ENCODE results near the gene IL36RN.

Gene IL36RN

DNA sequence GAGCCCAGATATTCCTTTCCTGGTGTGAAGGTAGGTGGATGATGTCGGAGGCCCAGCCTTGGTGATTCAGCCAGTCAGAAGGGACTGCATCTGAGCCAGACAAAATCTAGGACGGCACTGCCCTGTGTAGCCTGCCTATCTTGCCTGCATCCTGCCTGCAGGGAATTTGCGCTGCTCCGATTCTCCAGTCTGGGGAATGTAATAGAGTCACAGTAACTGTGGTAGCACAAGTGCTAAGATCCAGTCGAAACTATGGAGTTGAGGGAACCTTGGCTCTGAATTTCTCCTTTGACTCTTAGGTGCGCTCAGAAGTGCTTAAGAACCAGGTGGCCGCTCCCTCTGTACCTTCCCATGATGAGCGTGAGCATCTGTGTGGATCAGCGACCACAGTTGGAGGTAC, 22.2 kb upstream of the IL36RN start:
- TF ChIP-seq POLR2AphosphoS5 (IDR thresholded peaks at IDR 0.05; ENCODE audit: borderline replicate concordance, low read depth, low read length), result no peak
- no peak for TF ChIP-seq FOXP2 (optimal IDR thresholded peaks at IDR 0.05; ENCODE audit: control extremely low read depth, extremely low read length, insufficient read depth)
- TF ChIP-seq EZH2 (IDR thresholded peaks at IDR 0.05), result no peak
- DNase-seq (ENCODE audit: low read depth, low spot score), result no peak
- Histone ChIP-seq H3K9ac (ENCODE audit: insufficient read length) (no peak overlapping the region), H3K4me3 (no peak overlapping the region), H3K27ac (no peak overlapping the region), H3K9me3 (ENCODE audit: low read depth, low read length) (no peaks in the 10 kb centered on the region), H3K36me3 (ENCODE audit: insufficient read depth, low read length) (no peaks in the 10 kb centered on the region)

DNA sequence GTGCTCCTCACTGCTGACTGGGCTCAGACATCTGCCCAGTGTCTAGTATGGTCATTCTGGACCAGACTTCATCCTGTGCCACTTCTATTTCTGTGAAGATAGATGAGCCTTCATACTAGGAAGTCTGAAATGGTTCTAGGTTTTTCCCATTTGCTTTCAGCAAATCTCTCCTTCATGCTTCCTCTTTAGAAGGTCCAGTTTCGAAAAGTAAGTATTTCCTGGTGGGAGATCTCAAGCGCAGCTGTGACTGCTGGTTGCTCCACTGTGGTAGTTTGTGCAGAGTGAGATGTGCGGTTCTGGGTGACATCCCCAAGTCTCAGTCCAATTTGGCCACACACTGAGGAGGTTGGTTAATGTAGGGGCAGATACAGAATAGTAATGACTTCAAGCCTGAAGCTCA, 20.7 kb upstream of the IL36RN start:
- H3K9ac ChIP-seq (ENCODE audit: insufficient read length), result no peak overlapping the region
- TF ChIP-seq EZH2 (IDR thresholded peaks at IDR 0.05) (no peak), FOXP2 (optimal IDR thresholded peaks at IDR 0.05; ENCODE audit: control extremely low read depth, extremely low read length, insufficient read depth) (no peak)
- no peak for DNase-seq (ENCODE audit: low read depth, low spot score)

DNA sequence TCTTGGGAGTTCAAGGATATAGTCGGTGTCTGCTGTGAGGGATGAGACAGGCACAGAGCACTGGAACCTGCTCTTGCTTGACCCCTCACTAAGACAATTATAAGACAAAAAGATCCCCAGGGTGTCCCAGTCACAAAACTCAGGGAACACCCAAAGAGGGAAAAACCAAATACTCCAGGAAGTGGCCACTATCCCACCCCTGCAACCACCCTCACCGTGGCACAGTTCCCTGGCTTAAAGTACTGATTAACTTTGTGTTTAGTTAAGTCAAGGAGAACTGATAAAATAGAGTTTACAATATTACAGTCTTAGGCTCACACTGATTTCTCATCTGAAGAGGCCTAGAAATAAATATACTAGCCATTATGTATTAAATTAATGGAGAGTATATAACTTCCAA, 19.8 kb upstream of the IL36RN start:
- H3K4me3 ChIP-seq, result no peak overlapping the region
- H3K9me3 ChIP-seq (ENCODE audit: low read depth, low read length), result no peaks in the 10 kb centered on the region
- H3K9ac ChIP-seq (ENCODE audit: insufficient read length), result no peak overlapping the region
- DNase-seq (ENCODE audit: low read depth, low spot score), result no peak
- H3K27ac ChIP-seq, result no peak overlapping the region
- H3K36me3 ChIP-seq (ENCODE audit: insufficient read depth, low read length), result no peaks in the 10 kb centered on the region
- TF ChIP-seq POLR2AphosphoS5 (IDR thresholded peaks at IDR 0.05; ENCODE audit: borderline replicate concordance, low read depth, low read length) (no peak), EZH2 (IDR thresholded peaks at IDR 0.05) (no peak), FOXP2 (optimal IDR thresholded peaks at IDR 0.05; ENCODE audit: control extremely low read depth, extremely low read length, insufficient read depth) (no peak)

More for the DNA sequence above, 20.7 kb upstream of the IL36RN start:
- H3K36me3 ChIP-seq (ENCODE audit: insufficient read depth, low read length), result no peaks in the 10 kb centered on the region
- no peak overlapping the region for H3K4me3 ChIP-seq
- no peak overlapping the region for H3K27ac ChIP-seq
- H3K9me3 ChIP-seq (ENCODE audit: low read depth, low read length), result no peaks in the 10 kb centered on the region

DNA sequence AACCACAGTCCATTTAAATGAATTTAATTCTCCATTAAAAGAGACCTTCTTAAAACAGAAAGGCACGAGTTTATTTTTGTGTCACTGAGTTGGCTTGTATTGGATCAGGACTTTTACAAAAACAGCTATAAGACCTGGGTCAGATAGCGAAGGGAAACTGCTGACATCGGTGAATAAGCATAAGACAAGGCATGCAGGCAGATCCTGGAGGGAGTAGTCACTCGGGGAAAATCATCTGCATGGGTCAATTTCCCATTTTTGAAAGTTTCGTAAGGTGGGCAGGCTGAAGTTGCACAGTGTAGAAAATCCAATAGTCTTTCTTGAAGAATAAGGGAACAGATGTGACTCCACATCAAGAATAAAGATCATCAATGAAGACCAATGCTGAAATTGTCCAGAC, 19.3 kb upstream of the IL36RN start:
- no peak overlapping the region for H3K4me3 ChIP-seq
- H3K27ac ChIP-seq, result no peak overlapping the region
- TF ChIP-seq EZH2 (IDR thresholded peaks at IDR 0.05), result no peak
- no peak for TF ChIP-seq POLR2AphosphoS5 (IDR thresholded peaks at IDR 0.05; ENCODE audit: borderline replicate concordance, low read depth, low read length)
- TF ChIP-seq FOXP2 (optimal IDR thresholded peaks at IDR 0.05; ENCODE audit: control extremely low read depth, extremely low read length, insufficient read depth), result no peak
- no peaks in the 10 kb centered on the region for H3K36me3 ChIP-seq (ENCODE audit: insufficient read depth, low read length)
- no peak for DNase-seq (ENCODE audit: low read depth, low spot score)
- no peak overlapping the region for H3K9ac ChIP-seq (ENCODE audit: insufficient read length)
- H3K9me3 ChIP-seq (ENCODE audit: low read depth, low read length), result no peaks in the 10 kb centered on the region

DNA sequence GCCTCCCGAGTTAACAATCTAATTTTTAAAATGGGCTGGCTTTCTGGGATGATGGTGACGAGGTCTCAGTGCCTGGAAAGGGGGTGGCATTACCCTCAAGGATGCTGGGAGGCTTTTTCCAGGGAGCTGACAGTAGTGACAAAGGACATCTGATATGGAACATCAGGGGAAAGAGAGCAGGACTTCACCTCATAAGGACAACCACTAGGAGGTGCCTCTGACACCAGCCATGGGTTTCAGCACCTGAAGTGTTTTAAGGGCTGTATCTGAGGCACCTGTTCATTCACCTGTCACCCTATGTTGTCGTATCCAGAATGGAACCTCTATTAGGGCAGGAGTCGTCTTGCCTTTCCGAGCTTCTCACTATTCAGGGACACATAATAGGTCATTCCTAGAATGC, 17.1 kb upstream of the IL36RN start:
- no peak for TF ChIP-seq EZH2 (IDR thresholded peaks at IDR 0.05)
- no peak for TF ChIP-seq FOXP2 (optimal IDR thresholded peaks at IDR 0.05; ENCODE audit: control extremely low read depth, extremely low read length, insufficient read depth)
- no peak for TF ChIP-seq POLR2AphosphoS5 (IDR thresholded peaks at IDR 0.05; ENCODE audit: borderline replicate concordance, low read depth, low read length)
- Histone ChIP-seq H3K4me3 (no peak overlapping the region), H3K36me3 (ENCODE audit: insufficient read depth, low read length) (no peaks in the 10 kb centered on the region), H3K9ac (ENCODE audit: insufficient read length) (no peak overlapping the region), H3K27ac (no peak overlapping the region), H3K9me3 (ENCODE audit: low read depth, low read length) (no peaks in the 10 kb centered on the region)
- no peak for DNase-seq (ENCODE audit: low read depth, low spot score)

DNA sequence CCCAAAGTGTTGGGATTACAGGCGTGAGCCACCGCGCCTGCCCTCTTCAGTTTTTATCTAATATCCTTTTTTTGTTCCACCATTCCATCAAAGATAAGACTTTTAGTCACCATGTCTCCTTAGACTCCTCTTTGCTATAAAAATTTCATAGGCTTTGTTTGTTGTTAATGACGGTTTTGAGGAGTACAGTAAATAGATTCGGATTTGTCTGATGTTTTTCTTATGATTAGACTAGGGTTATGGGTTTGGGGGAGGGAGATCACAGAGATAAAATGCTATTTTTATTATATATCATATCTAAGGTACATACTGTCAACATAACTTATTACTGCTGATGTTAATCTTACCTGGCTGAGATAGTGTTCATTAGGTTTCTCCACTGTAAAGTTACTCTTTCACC, 12.5 kb upstream of the IL36RN start:
- Histone ChIP-seq H3K4me3 (no peak overlapping the region), H3K9me3 (ENCODE audit: low read depth, low read length) (no peaks in the 10 kb centered on the region), H3K27ac (no peak overlapping the region), H3K36me3 (ENCODE audit: insufficient read depth, low read length) (no peaks in the 10 kb centered on the region), H3K9ac (ENCODE audit: insufficient read length) (no peak overlapping the region)
- no peak for TF ChIP-seq FOXP2 (optimal IDR thresholded peaks at IDR 0.05; ENCODE audit: control extremely low read depth, extremely low read length, insufficient read depth)
- TF ChIP-seq POLR2AphosphoS5 (IDR thresholded peaks at IDR 0.05; ENCODE audit: borderline replicate concordance, low read depth, low read length), result no peak
- TF ChIP-seq EZH2 (IDR thresholded peaks at IDR 0.05), result no peak
- DNase-seq (ENCODE audit: low read depth, low spot score), result no peak

DNA sequence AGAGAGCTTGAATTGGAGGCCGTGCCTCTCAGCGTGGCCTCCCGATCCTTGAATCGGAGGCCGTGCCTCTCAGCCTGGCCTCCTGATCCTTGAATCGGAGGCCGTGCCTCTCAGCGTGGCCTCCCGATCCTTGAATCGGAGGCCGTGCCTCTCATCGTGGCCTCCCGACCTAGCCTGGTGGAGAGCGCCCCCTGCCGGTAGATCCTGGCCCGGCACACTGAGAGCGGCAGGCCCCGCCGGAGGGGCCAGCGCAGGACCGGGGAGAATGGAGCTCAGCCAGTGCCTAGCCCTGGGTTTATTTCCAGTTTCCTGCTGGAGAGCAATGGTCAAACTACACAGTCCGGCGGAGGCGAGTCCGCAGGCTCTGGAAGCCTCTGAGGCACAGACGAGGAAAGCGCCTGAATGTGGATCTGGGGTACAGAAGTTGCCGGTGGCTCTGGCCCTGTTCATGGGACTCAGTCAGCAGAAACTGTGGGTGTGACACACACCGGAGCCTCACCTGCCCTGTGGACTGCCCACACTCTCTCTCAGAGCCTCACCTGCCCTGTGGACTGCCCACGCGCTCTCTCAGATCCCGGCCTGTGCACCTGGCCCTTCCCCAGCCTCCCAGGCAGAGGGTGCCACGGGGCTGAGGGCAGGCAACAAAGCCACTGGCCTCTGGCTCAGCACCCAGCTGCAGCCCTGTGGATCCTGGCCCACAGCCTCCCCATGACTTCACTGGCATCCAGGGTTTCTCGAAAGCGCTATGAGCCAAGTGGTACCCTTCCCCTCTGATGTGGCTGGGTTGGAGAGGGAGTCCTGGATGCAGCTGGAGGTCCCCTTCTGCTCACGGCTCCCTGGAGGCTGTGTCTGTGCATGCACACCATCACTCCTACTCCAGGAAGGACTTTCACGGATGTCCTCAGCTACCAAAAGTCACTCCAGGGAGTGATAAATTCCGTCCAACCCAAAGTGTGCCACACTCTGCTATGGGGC, 7.8 kb upstream of the IL36RN start:
- Histone ChIP-seq H3K9ac (ENCODE audit: insufficient read length) (no peak overlapping the region), H3K4me3 (no peak overlapping the region), H3K36me3 (ENCODE audit: insufficient read depth, low read length) (no peaks in the 10 kb centered on the region), H3K9me3 (ENCODE audit: low read depth, low read length) (no peaks in the 10 kb centered on the region), H3K27ac (no peak overlapping the region)
- DNase-seq (ENCODE audit: low read depth, low spot score), result no peak
- no peak for TF ChIP-seq POLR2AphosphoS5 (IDR thresholded peaks at IDR 0.05; ENCODE audit: borderline replicate concordance, low read depth, low read length)
- TF ChIP-seq EZH2 (IDR thresholded peaks at IDR 0.05), result no peak
- TF ChIP-seq FOXP2 (optimal IDR thresholded peaks at IDR 0.05; ENCODE audit: control extremely low read depth, extremely low read length, insufficient read depth), result no peak

DNA sequence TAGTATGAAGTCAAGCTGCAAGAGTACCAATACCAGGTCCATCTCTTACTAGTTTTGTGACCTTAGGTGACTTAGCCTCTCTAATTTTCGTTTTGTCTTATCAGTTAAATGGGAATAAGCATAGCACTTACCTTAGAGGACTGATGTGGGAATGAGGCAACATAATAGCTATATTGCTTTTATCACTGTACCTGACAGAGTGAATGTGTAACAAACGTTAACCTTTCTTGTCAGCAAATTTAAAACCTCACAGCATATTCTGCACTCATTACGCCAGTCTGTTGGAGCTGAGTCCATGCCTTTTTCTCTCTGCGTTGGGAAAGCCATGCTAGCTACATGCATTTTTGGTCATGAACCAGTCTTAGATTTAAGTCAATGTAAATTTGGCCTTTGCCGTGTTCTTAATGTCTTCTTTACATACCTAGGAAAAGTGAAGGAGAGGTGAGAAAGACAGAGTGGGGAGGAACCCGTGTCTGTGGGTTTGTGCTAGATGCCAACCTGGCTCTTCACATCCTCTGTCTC, 6.5 kb upstream of the IL36RN start, which contains the start of gene IL36B:
IL36B (minus strand) TSS at position 472 of the 522 bp plus-strand sequence.
- DNase-seq (ENCODE audit: low read depth, low spot score), result no peak
- no peak for TF ChIP-seq EZH2 (IDR thresholded peaks at IDR 0.05)
- TF ChIP-seq FOXP2 (optimal IDR thresholded peaks at IDR 0.05; ENCODE audit: control extremely low read depth, extremely low read length, insufficient read depth), result no peak
- TF ChIP-seq POLR2AphosphoS5 (IDR thresholded peaks at IDR 0.05; ENCODE audit: borderline replicate concordance, low read depth, low read length), result no peak
- H3K9me3 ChIP-seq (ENCODE audit: low read depth, low read length), result no peaks in the 10 kb centered on the region

More for the DNA sequence above, 6.5 kb upstream of the IL36RN start, which contains the start of gene IL36B:
- no peak within 1 kb of the TSS for H3K9ac ChIP-seq (ENCODE audit: insufficient read length)
- H3K36me3 ChIP-seq (ENCODE audit: insufficient read depth, low read length), result no peaks in the 10 kb centered on the region
- no peak within 1 kb of the TSS for H3K27ac ChIP-seq
- H3K4me3 ChIP-seq, result no peak within 1 kb of the TSS

Measured in SK-N-MC (cell line).